COR-L47 (cell line): ENCODE measurements around the gene PEX5L.
"Not testable (repeated sequence)": the region's sequence is repeated elsewhere in the genome, so short reads cannot be mapped to it uniquely, and the experiment has no call there.

ENCODE experiments used
- DNase-seq: peaks from one replicate; lab custom pipeline; 2025; lab: John Stamatoyannopoulos, UW

The PEX5L gene

DNA sequence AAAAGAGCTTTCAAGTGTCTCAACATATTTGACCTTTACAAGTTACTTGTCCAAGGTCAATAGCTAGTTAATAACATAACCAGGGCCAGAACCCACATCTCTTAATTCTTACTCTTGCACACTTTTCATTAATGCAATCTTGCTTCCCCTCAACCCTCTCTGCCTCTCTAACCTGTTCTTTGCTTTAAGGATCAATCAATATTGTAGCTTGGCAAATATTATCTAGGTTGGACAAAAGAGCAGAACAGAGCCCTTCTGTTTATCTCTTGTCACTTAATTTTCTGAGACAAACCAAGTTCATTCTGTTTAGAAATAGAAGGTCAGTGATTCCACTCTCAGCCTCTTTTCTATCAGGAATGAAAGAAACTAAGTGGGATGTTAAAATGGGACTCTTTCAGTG, 203.4 kb downstream of the PEX5L start:
- no peak for DNase-seq

DNA sequence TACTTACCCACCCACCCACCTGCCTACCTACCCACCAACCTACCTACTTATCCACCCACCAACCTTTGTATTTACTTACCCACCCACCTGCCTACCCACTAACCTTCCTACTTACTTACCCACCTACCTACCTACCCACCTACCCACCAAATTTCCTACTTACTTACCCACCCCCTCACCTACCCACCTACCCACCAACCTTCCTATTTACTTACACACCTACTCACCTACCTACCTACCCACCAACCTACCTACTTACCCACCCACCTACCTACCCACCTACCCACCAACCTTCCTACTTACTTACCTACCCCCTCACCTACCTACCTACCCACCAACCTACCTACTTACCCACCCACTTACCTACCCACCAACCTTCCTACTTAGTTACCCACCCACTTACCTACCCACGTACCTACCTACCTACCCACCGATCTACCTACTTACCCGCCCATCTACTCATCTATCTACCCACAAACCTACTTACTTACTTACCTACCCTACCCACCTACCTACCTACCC, 204.3 kb downstream of the PEX5L start:
- no peak for DNase-seq

DNA sequence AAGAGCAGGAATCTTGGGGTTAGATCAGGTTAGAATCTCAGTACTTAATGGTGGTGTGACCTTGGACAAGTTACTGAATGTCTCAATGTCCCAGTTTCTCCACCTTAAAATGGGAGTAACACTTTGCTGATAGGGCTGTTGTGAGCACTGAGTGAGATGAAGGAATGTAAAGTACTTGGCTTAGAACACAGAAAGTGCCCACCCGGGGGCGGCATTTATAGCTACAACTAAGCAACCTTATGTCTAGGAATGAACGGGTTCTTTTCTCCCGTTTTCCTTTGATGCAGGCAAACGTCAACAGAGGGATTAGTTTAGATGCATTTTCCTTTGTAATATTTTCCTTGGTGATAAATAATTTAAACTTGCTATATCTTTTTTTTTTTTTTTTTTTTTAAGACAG, 207.3 kb downstream of the PEX5L start:
- DNase-seq, result no peak

- DNase-seq, result no peak
Observed at GRCh38 chr3:179828738-179829137, 208.0 kb downstream of the PEX5L start.

GRCh38 chr3:179826247-179826637, 210.5 kb downstream of the PEX5L start:
- no peak for DNase-seq

GRCh38 chr3:179825527-179826246, 211.1 kb downstream of the PEX5L start:
- DNase-seq, result no peak

DNA sequence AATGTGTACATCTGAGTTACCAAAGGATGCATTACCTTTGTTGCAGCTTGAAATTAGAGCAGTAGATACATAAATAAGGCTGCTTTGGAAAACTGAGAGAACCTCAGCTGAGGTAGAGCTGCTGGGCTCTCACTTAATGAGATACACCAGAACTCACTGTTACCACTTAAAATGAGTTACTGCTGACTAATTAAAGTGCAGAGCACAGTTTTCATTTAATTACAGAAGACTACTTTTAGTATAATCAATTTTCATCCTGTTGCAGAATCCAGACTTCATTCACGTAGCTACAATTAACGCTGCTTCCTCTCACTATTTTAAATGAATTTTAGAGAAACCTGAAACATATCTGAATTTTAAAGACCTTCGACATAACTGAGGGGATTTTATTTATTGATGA, 214.4 kb downstream of the PEX5L start:
- DNase-seq, result no peak

DNA sequence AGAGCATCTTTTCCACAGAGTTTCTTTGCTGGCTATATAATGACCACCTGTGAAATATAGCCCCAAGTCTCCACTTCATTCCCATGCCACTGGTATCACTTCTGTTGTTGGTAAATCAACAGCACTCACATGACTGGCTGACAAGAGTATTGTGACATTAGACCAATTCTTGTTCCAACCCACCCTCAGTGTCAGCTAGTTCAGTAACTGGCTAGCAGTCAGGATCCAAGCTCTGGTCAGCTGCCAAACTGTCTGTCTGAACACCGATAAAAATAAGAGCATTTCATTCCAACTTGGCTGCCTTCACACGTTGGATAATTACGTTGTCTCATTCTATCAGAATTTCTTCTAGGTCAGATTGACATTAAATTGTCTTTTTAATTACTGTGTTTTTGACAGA, 217.4 kb downstream of the PEX5L start:
- no peak for DNase-seq

GRCh38 chr3:179812096-179812382, 224.7 kb downstream of the PEX5L start:
- no peak for DNase-seq

DNA sequence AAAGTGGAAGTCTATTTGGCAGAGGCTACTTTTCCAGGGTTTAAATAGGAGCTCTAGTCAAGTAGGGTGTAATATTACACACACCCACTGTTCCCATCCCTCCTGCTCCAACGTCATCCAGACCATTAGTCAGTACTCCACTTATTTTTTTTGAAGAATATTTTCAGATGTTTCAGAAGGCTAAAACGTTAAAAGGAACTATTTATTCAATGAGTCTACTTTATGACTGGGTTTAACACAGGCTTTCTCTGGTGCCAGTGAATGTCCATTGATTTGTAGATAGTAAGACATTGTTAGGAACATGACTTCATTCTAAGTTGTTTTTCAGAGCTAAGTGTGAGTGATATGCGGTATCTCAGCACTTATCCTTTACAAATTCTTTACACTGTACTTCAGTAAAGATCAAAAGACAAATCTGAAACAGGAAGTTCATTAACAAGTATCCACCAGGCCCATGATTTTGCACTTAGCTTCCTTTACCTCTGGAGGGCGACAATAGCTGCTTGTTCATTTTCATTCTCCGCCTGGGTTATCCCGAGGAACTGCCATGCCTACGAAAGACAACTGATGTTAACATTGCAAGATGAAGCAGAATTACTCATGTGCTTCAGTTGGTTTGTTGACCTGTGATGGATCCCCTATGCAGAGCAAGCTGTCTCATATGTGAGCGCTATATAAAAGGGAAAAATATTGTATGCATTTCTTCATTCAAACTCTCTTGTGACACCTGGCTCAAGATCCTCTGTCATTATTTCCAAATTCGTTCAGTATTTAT, 225.2 kb downstream of the PEX5L start:
- DNase-seq, result peak; percentile 71

DNA sequence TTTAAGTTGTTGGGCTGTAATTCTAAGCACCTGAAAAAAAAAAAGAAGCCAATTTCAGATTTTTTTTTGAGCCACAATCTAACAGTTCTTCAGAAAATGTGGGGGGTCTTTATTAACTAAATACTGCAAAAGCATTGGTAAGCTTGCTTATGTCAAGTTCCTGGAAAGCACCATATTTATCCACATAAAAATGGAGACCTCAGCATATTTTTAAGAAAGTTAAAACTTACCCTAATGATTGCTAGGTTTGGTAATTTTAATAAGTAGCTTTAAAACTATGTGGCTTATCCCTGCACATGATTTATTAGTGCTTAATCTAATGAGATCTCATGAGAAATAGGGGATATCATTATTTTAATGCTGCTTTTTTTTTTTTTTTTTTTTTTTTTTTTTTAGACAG, 227.1 kb downstream of the PEX5L start:
- no peak for DNase-seq

GRCh38 chr3:179807588-179807987, 229.1 kb downstream of the PEX5L start:
- no peak for DNase-seq

DNA sequence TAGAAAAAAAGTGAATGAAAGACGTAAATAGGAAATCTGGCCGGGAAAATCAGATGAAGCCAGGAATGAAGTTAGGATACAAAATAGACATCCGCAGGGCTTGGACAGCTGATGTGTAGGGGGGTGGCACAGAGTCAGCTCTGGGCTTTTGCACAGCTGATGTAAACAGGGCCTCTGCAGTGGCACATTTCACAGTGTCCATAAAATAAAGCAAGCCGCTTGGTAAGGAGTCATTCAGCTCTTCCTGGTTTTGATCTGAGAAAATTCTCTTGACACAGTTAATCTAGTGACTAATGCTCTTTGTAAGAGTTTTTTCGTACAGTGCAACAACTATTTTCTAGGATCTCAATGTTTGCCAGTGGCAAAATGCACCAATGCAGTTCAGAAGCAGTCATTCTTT, 230.6 kb downstream of the PEX5L start:
- no peak for DNase-seq

DNA sequence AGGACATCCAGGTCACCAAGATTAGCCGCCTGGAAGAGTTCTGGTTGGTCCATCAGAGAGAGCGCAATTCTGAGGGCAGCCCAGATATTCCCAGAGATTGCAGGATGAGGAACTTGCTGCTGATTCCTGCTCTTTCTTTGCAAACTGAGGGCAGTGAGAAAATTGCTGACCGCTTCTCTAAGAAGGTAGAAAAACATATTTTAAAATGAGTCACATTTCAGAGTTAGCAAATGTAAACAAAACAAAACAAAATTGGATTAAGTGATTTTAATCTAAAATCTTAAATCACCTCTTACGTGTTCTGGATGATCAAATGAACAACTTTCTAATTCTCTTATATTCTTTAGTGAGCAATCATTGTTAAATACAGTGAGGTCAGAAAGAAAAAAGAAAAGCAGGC, 234.9 kb downstream of the PEX5L start:
- DNase-seq, result no peak

GRCh38 chr3:179801263-179801662, 235.5 kb downstream of the PEX5L start:
- no peak for DNase-seq

DNA sequence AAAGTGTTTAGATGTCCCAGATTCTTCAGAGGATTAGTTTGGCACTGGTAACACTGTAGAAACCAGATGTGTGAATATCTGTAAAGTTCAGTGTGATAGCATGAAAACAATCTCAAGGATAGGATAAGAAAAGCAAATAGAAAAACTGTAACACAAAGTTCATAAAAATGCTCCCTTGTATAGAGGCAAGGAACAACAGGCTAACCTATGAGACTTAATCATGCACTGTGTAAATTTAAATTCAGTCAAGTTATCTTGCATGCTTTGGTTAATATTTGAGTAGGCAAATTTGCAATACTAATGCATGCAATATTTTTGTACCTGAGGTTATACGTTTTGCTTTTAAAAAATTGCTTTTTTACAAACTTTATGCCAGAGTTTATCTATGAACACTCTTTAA, 239.5 kb downstream of the PEX5L start:
- no peak for DNase-seq

- no peak for DNase-seq
Observed at GRCh38 chr3:179796421-179796820, 240.3 kb downstream of the PEX5L start.

- no peak for DNase-seq
Observed at GRCh38 chr3:179794355-179794754, 242.4 kb downstream of the PEX5L start.

DNA sequence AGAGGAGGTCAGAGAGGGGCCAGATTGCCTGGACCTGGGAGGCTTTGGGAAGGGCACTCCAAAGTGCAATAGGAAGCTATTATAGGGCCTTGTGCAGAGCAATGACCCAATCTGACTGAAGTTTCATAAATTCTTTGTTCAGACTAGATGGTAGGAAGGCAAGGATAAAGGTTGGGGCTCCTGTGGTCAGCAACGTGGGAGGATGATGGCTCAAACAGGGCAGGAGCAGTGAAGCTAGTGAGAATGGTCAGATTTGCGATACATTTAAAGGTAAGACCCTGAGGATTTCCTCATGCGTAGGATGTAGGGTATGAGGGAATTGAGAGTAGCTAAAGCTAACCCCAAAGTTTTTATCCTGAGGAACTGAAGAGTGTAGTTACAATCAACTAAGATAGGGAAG, 244.9 kb downstream of the PEX5L start:
- DNase-seq, result no peak

- DNase-seq, result no peak
Observed at GRCh38 chr3:179788996-179789395, 247.7 kb downstream of the PEX5L start.

DNA sequence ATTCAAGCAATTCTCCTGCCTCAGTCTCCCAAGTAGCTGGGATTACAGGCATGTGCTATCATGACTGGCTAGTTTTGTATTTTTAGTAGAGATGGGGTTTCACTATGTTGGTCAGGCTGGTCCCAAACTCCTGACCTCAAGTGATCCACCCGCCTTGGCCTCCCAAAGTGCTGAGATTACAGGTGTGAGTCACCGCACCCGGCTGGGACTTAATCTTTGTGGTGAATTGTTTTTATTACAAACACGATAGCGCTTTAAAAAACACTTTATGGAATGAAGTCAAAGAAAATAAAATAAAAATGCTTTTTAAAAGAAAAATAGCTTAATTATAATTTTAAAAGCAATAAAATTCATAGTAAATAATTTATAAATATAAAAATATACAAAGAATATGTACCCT, 253.9 kb downstream of the PEX5L start:
- not testable (repeated sequence) for DNase-seq

- no peak for DNase-seq
Observed at GRCh38 chr3:179775416-179776122, 261.2 kb downstream of the PEX5L start.

DNA sequence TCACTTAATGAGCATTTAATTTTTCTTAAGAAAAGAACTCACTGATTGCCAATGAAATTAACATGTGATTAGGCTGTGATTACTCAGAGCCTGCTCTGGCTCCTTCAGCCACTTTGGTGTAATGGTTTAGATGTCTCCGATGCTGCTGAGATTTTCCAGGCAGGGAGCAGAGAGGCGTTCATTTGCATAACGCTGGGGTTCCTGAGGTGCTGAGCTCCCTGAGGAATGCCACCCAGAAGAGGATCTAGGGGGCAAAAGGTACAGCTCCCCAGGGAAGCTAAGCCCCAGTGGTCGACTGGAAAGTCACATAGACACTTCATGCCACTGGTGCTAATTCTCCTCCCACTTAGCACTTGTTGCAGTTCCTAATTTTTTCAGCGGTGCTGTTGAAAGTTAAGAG, 264.4 kb downstream of the PEX5L start:
- no peak for DNase-seq
